ENCODE measurements around the gene ATG16L1.

DNA sequence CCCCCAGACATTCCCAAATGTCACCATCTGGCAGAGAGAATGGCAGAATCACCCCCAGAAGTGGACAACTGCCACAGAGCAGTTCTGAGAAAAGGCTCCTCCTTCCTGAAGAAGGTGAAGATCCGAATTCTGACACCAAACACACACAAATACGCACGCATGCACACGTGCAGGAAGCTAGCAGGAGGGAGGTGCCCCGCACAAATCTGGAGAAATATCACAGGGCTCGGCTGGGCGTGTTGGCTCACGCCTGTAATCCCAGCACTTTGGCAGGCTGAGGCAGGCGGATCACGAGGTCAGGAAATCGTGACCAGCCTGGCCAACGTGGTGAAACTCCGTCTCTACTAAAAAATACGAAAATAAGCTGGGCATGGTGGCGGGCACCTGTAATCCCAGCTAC, 38.5 kb upstream of the ATG16L1 start:
- TF ChIP-seq EZH2phosphoT487 (IDR thresholded peaks at IDR 0.05; ENCODE audit: insufficient read depth, low read depth) = no peak
- no peak for TF ChIP-seq EZH2 (IDR thresholded peaks at IDR 0.05; ENCODE audit: insufficient read depth, poor library complexity, severe bottlenecking)
